GM12865 (cell line): Measurements from ENCODE around the gene HSD17B13.

Source experiments
- DNase-seq: peaks from one replicate; pipeline ENCODE4 v3.0.0; 2010; ENCODE audit warnings: low read depth
- H3K4me3 ChIP-seq: 2 replicates; pipeline ENCODE4 v1.5.1; 2011; ENCODE audit warnings: mild to moderate bottlenecking, low read depth, low read length, control low read depth
- CTCF ChIP-seq: IDR thresholded peaks from 2 replicates; pipeline ENCODE4 v1.5.1; 2011; ENCODE audit warnings: low read length, control low read depth, low read depth, inconsistent platforms; ENCODE audit not compliant: insufficient read depth; ENCODE audit errors: missing control alignments

HSD17B13 gene

GRCh38 chr4:87322754-87323153 is at the start of gene HSD17B13:
HSD17B13 (minus strand) TSS chr4:87322882; CDS start chr4:87322841, 41 bp downstream.
- DNase-seq: no peak
- no peak for TF ChIP-seq CTCF
- no peak within 1 kb of the TSS for H3K4me3 ChIP-seq

- no peak for DNase-seq
- no peak for TF ChIP-seq CTCF
- H3K4me3 ChIP-seq: no peak overlapping the region
Measured at GRCh38 chr4:87370068-87370467, 47.4 kb upstream of the HSD17B13 start.

- no peak overlapping the region for H3K4me3 ChIP-seq
- no peak for TF ChIP-seq CTCF
Measured at GRCh38 chr4:87366521-87367162, 44.0 kb upstream of the HSD17B13 start.

GRCh38 chr4:87365348-87365747 is 42.7 kb upstream of the HSD17B13 start:
- no peak overlapping the region for H3K4me3 ChIP-seq
- no peak for TF ChIP-seq CTCF
- no peak for DNase-seq

More at GRCh38 chr4:87366521-87367162, 44.0 kb upstream of the HSD17B13 start:
- no peak for DNase-seq

- H3K4me3 ChIP-seq: no peak overlapping the region
- peak; percentile 10 for DNase-seq
- TF ChIP-seq CTCF: no peak
Measured at GRCh38 chr4:87363552-87363951, 40.9 kb upstream of the HSD17B13 start.

- no peak for TF ChIP-seq CTCF
- H3K4me3 ChIP-seq: no peak overlapping the region
- no peak for DNase-seq
Measured at GRCh38 chr4:87360338-87360935, 37.8 kb upstream of the HSD17B13 start.

GRCh38 chr4:87359258-87359657 is 36.6 kb upstream of the HSD17B13 start:
- H3K4me3 ChIP-seq: no peak overlapping the region
- no peak for DNase-seq
- TF ChIP-seq CTCF: no peak
